NOMO-1 treated with DMSO at 0.1 percent for 48 hours (cell line): Measurements from ENCODE around the gene NUP210L.
"Not testable (repeated sequence)": the region's sequence is repeated elsewhere in the genome, so short reads cannot be mapped to it uniquely, and the experiment has no call there.

Experiments
- DNase-seq: peaks from one replicate; lab custom pipeline; 2025; ENCODE audit not compliant: unreplicated experiment; lab: John Stamatoyannopoulos, UW

NUP210L gene

DNA sequence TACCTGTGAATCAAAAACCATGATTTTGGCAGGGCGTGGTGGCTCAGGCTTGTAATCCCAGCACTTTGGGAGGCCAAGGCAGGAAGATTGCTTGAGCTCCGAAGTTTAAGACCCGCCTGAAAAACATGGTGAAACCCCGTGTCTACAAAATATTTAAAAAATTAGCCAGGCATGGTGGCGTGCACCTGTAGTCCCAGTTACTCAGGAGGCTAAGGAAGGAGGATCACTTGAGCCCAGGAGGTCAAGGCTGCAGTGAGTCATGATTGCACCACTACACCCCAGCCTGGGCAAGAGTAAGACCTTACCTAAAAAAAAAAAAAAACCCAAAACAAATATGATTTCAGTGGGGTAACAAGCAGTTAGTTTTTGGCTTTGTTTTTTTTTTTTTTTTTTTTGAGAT lies 54.7 kb downstream of the NUP210L start:
- not testable (repeated sequence) for DNase-seq

DNA sequence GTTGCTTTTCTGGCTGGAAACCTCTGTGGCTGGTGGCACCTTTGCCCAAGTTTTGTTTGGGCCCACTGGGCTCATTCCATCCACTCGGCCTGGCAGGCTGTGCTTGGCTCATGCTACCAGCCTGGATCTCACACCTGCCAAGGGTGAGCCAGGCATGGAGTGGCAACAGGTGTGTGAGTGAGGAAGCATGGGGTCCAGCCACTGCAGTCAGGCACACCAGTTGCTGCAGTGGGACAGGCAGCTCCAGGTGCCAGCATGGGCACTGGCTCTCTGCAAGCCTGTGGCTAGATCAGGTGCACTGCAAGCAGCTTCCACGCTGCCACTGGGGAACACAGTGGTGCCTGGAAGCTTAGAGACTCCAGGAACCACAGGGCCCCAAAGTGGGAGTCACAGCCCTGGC lies 57.0 kb downstream of the NUP210L start:
- DNase-seq: no peak

- no peak for DNase-seq
Measured at GRCh38 chr1:154095456-154096060, 59.3 kb downstream of the NUP210L start.

GRCh38 chr1:154094411-154094810 lies 60.5 kb downstream of the NUP210L start:
- DNase-seq: no peak

DNA sequence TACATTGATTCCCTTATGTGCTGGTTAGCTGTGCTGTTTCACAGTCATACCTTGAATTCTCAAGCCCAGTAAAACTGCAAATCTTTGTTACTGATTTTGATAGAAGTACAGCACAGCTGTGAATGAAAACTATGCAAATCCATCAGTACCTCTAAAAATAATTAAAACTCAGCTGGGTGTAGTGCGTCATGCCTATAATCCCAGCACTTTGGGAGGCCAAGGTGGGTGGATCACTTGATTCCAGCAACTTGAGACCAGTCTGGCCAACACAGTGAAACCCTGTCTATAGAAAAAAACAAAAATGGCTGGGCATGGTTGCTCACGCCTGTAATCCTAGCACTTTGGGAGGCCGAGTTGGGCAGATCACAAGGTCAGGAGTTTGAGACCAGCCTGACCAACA lies 61.2 kb downstream of the NUP210L start:
- no peak for DNase-seq

DNA sequence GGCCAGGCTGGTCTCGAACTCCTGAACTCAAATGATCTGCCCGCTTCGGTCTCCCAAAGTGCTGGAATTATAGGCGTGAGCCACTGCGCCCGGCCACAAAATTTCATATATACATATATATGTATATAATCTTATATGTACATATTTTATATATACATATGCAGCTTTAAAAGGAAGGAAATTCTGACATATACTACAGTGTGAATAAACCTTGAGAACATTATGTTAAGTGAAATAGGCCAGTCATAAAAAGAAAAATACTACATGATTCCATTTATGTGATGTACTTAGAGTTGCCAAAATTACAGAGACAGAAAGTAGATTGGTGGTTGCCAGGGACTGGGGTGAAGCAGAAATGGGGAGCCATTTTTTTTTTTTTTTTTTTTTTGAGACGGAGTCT lies 63.2 kb downstream of the NUP210L start:
- no peak for DNase-seq

DNA sequence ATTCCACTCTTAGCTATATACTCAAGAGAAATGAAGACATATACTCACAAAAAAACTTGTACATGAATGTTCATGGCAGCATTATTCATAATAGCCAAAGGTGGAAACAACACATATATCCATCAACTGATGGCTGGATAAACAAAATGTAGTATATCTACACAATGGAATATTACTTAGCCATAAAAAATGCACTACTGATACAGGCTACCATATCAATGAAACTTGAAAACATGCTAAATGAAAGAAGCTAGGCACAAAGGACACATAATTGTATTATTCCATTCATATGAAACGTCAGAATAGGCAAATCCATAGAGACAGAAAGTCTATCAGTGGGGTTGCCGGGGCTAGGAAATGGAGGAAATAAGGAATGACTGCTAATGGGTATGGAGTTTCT lies 67.3 kb downstream of the NUP210L start:
- DNase-seq: no peak

GRCh38 chr1:154083057-154083456 lies 71.8 kb downstream of the NUP210L start:
- DNase-seq: not testable (repeated sequence)

- DNase-seq: no peak
Measured at GRCh38 chr1:154081386-154082126, 73.3 kb downstream of the NUP210L start.

- no peak for DNase-seq
Measured at GRCh38 chr1:154076413-154076812, 78.5 kb downstream of the NUP210L start.

- DNase-seq: no peak
Measured at GRCh38 chr1:154075746-154076145, 79.1 kb downstream of the NUP210L start.

GRCh38 chr1:154062309-154062708 lies 92.6 kb downstream of the NUP210L start:
- DNase-seq: no peak

DNA sequence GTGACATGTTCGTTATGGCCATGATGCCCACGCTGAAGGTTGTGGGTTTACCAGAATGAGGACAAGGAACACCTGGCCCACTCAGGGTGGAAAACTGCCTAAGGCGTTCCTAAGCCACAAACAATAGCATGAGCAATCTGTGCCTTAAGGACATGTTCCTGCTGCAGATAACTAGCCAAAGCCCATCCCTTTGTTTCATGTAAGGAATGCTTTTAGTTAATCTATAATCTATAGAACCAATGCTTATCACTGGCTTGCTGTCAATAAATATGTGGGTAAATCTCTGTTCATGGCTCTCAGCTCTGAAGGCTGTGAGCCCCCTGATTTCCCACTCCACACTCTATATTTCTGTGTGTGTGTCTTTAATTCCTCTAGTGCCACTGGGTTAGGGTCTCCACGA lies 107.4 kb downstream of the NUP210L start:
- not testable (repeated sequence) for DNase-seq

GRCh38 chr1:154033697-154034096 lies 121.2 kb downstream of the NUP210L start:
- not testable (repeated sequence) for DNase-seq

GRCh38 chr1:154019940-154020339 lies 134.9 kb downstream of the NUP210L start:
- no peak for DNase-seq

DNA sequence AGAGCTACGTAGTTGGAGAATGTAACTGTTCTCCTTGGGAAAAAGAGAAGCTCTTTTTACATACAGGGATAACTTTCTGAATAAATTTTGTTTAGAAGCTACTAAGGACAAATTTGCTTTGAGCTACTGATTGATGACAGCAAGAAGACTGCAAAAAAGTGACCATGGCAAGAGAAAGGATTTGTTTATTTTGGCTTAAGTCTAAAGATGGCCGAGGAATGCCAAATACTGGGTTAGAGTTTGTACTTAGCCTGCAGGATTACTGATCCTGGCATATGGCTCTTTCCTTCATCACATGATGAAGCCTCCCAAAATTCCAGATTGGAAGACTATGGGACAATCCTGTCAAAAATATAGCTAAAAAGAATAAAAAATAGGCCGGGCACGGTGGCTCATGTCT lies 135.6 kb downstream of the NUP210L start:
- no peak for DNase-seq

- peak; percentile 68 for DNase-seq
Measured at GRCh38 chr1:154014154-154014907, 140.5 kb downstream of the NUP210L start.

DNA sequence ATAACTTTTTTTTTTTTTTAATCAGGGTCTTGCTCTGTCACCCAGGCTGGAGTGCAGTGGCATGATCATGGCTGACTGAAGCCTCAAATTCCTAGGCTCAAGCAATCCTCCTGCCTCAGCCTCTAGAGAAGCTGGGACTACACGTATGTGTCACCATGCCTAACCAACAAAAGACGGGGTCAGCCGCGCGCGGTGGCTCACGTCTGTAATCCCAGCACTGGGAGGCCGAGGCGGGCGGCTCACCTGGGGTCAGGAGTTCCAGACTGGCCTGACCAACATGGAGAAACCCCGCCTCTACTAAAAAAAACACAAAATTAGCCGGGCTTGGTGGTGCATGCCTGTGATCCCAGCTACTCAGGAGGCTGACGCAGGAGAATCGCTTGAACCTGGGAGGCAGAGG lies 142.3 kb downstream of the NUP210L start:
- DNase-seq: not testable (repeated sequence)

- DNase-seq: no peak
Measured at GRCh38 chr1:154012129-154012528, 142.7 kb downstream of the NUP210L start.

GRCh38 chr1:154006136-154006535 lies 148.7 kb downstream of the NUP210L start:
- DNase-seq: no peak

GRCh38 chr1:154000420-154000819 lies 154.5 kb downstream of the NUP210L start:
- no peak for DNase-seq

DNA sequence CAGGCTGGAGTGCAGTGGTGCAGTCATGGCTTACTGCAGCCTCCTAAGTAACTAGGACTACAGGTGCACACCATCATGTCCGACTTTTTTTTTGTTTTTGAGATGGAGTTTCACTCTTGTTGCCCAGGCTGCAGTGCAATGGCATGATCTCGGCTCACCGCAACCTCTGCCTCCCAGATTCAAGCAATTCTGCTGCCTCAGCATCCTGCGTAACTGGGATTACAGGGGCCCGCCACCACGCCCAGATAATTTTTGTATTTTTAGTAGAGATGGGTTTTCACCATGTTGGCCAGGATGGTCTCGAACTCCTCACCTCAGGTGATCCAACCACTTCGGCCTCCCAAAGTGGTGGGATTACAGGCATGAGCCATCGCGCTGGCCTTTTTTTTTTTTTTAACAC lies 158.0 kb downstream of the NUP210L start:
- not testable (repeated sequence) for DNase-seq
